OCI-LY7 (cell line): Measurements from ENCODE around the gene MEI4. TPM values are rescaled to one million over a fixed set of nuclear protein-coding genes. Genes with fewer than 3 reads are reported as not detected.

Experiments
- BruUV-seq: library from RNA; stranded (reverse); fragments of 400-500 nt; replicated peaks from 2 replicates; lab custom pipeline; 2021; lab: Mats Ljungman, UMichigan
- CTCF ChIA-PET: fragments of 300-600 bp; sonication (Branson Sonifier 250); formaldehyde crosslinking; loops from one replicate; lab custom pipeline; 2022; ENCODE audit warnings: antibody characterized with exemption; ENCODE audit not compliant: unreplicated experiment; lab: Charles Lee
- POLR2A ChIA-PET: fragments of 300-600 bp; sonication (Branson Sonifier 250); formaldehyde crosslinking; loops from one replicate; lab custom pipeline; 2022; ENCODE audit warnings: antibody characterized with exemption; lab: Charles Lee
- DNase-seq: peaks from one replicate; pipeline ENCODE4 v3.0.0-alpha.2; 2015; ENCODE audit warnings: low spot score
- H2AFZ ChIP-seq: fragments of 200-600 bp; sonication (generic), shearing (Covaris generic); 2 replicates; pipeline ENCODE4 v1.6.1; 2014; ENCODE audit warnings: mild to moderate bottlenecking, antibody characterized with exemption, low read length, moderate library complexity
- H3K27ac ChIP-seq: fragments of 200-600 bp; sonication (generic); 2 replicates; pipeline ENCODE4 v1.5.1; 2014; ENCODE audit warnings: mixed run types, low read depth, mild to moderate bottlenecking, moderate library complexity, low read length, inconsistent platforms; ENCODE audit not compliant: poor library complexity, severe bottlenecking
- H3K36me3 ChIP-seq: fragments of 200-600 bp; sonication (generic); 2 replicates; pipeline ENCODE4 v1.6.1; 2014; ENCODE audit warnings: mild to moderate bottlenecking, antibody characterized with exemption, low read length, moderate library complexity, mixed read lengths; ENCODE audit not compliant: insufficient read depth
- H3K4me1 ChIP-seq: fragments of 200-600 bp; sonication (generic); 2 replicates; pipeline ENCODE4 v1.5.1; 2014; ENCODE audit warnings: mild to moderate bottlenecking, low read length; ENCODE audit not compliant: insufficient read depth, poor library complexity, severe bottlenecking
- H3K4me2 ChIP-seq: fragments of 200-600 bp; sonication (generic); 2 replicates; pipeline ENCODE4 v1.6.1; 2014; ENCODE audit warnings: mild to moderate bottlenecking, low read length
- H3K4me3 ChIP-seq: fragments of 200-600 bp; sonication (generic); 2 replicates; pipeline ENCODE4 v1.5.1; 2014; ENCODE audit warnings: mild to moderate bottlenecking, low read depth, low read length; ENCODE audit not compliant: poor library complexity, severe bottlenecking
- H3K79me2 ChIP-seq: fragments of 200-600 bp; sonication (generic); 2 replicates; pipeline ENCODE4 v1.6.1; 2016; ENCODE audit warnings: low read depth, mild to moderate bottlenecking, low read length, moderate library complexity, mixed read lengths; ENCODE audit not compliant: insufficient read depth
- H3K9me2 ChIP-seq: fragments of 200-600 bp; sonication (generic); 2 replicates; pipeline ENCODE4 v1.6.1; 2016; ENCODE audit warnings: mild to moderate bottlenecking, low read length, mixed read lengths; ENCODE audit not compliant: insufficient read depth
- H3K9me3 ChIP-seq: fragments of 200-600 bp; sonication (generic); 2 replicates; pipeline ENCODE4 v1.6.1; 2014; ENCODE audit warnings: mild to moderate bottlenecking, mixed run types, low read length, mixed read lengths
- H4K20me1 ChIP-seq: fragments of 200-600 bp; sonication (generic); 2 replicates; pipeline ENCODE4 v1.6.1; 2014; ENCODE audit warnings: mild to moderate bottlenecking, antibody characterized with exemption, low read length, moderate library complexity, mixed read lengths; ENCODE audit not compliant: insufficient read depth
- CTCF ChIP-seq: fragments of 200-600 bp; sonication (generic); conservative IDR thresholded peaks from 2 replicates; pipeline ENCODE4 v1.5.1; 2014; ENCODE audit warnings: mild to moderate bottlenecking, antibody characterized with exemption, low read length, moderate library complexity, mixed read lengths
- EZH2phosphoT487 ChIP-seq: fragments of 200-600 bp; sonication (generic); IDR thresholded peaks from 2 replicates; pipeline ENCODE4 v1.6.1; 2018; ENCODE audit warnings: low read depth, borderline replicate concordance, mild to moderate bottlenecking, mixed run types, antibody characterized with exemption, low read length, moderate library complexity, mixed read lengths
- intact Hi-C: fragments of 100-400 bp; cut with micrococcal nuclease; formaldehyde crosslinking; loops from one replicate; pipeline ENCODE4 v1.10.0; 2022; ENCODE audit not compliant: unreplicated experiment
- total RNA-seq, 2 experiments: library from RNA; depleted of rRNA in 1 of 2; stranded (reverse); fragments of >200 nt in 1 of 2; shearing (Covaris generic) in 1 of 2; gene quantifications; 2 replicates each; pipeline ENCODE4 v1.2.3, GENCODE V29; 2014 to 2022

MEI4 gene
- total RNA-seq, 2 experiments from 2014 or later = not detected

- ChIA-PET CTCF (no interaction called here), POLR2A (no interaction called here)
- H3K79me2 ChIP-seq = no peaks in the 10 kb centered on the region
- no peaks in the 10 kb centered on the region for H3K36me3 ChIP-seq
- no peak overlapping the region for H2AFZ ChIP-seq
- H3K4me2 ChIP-seq = no peak overlapping the region
- intact Hi-C loops = no loop called here
- no TSS peak for BruUV-seq
- DNase-seq = no peak
- H4K20me1 ChIP-seq = no peaks in the 10 kb centered on the region
- TF ChIP-seq EZH2phosphoT487 (no peak), CTCF (no peak)
- no peaks in the 10 kb centered on the region for H3K9me3 ChIP-seq
- H3K4me1 ChIP-seq = no peaks in the 10 kb centered on the region
- no peaks in the 10 kb centered on the region for H3K9me2 ChIP-seq
- no peak overlapping the region for H3K4me3 ChIP-seq
- no peak overlapping the region for H3K27ac ChIP-seq
Measured at GRCh38 chr6:77815531-77815930, 162.7 kb downstream of the MEI4 start.

GRCh38 chr6:77816766-77817270 lies 164.0 kb downstream of the MEI4 start:
- H3K9me3 ChIP-seq = no peaks in the 10 kb centered on the region
- POLR2A ChIA-PET = no interaction called here
- TF ChIP-seq CTCF (no peak), EZH2phosphoT487 (no peak)

DNA sequence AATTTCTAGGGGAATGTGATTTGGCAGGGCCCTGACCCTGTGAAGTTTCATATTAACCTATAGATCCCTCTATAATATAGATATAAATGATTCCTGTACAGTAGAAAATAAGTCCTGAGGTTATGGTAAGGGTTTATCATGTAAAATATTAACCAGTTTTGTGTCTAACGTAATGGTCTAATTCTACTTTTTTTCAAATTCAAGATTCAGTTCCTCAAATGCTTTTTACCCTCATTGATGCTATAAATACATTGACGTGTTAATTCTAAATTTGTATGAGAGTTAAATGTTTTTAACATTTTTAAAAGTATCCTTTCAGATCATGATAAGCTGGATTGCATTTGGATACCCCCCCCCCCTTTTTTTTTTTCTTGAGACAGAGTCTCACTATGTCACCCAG lies 169.4 kb downstream of the MEI4 start:
- CTCF ChIA-PET = no interaction called here
- DNase-seq = no peak

More at GRCh38 chr6:77816766-77817270, 164.0 kb downstream of the MEI4 start:
- Histone ChIP-seq H2AFZ (no peak overlapping the region), H3K79me2 (no peaks in the 10 kb centered on the region), H3K9me2 (no peaks in the 10 kb centered on the region), H3K4me3 (no peak overlapping the region), H3K4me2 (no peak overlapping the region), H3K27ac (no peak overlapping the region), H4K20me1 (no peaks in the 10 kb centered on the region), H3K36me3 (no peaks in the 10 kb centered on the region), H3K4me1 (no peaks in the 10 kb centered on the region)
- CTCF ChIA-PET = no interaction called here
- intact Hi-C loops = no loop called here
- DNase-seq = no peak
- BruUV-seq = no TSS peak

More for the DNA sequence above, 169.4 kb downstream of the MEI4 start:
- H3K4me2 ChIP-seq = no peak overlapping the region
- intact Hi-C loops = no loop called here
- no peaks in the 10 kb centered on the region for H3K9me3 ChIP-seq
- H3K4me1 ChIP-seq = no peaks in the 10 kb centered on the region
- H3K27ac ChIP-seq = no peak overlapping the region
- no peak for TF ChIP-seq EZH2phosphoT487
- no peak for TF ChIP-seq CTCF
- no TSS peak for BruUV-seq
- POLR2A ChIA-PET = no interaction called here
- H3K9me2 ChIP-seq = no peaks in the 10 kb centered on the region
- H3K79me2 ChIP-seq = no peaks in the 10 kb centered on the region
- H3K4me3 ChIP-seq = no peak overlapping the region
- no peak overlapping the region for H2AFZ ChIP-seq
- no peaks in the 10 kb centered on the region for H3K36me3 ChIP-seq
- H4K20me1 ChIP-seq = no peaks in the 10 kb centered on the region
